Skeletal muscle satellite cell (primary cell): ENCODE data around the gene DRD2. TPM values are rescaled to one million over a fixed set of nuclear protein-coding genes. Genes with fewer than 3 reads are reported as not detected.

ENCODE experiments used
- H3K27me3 ChIP-seq: 2 replicates; pipeline ENCODE4 v1.7.0; 2013; ENCODE audit warnings: low read length; ENCODE audit not compliant: control insufficient read depth, insufficient read depth
- H3K36me3 ChIP-seq: 2 replicates; pipeline ENCODE4 v1.7.0; 2013; ENCODE audit warnings: mild to moderate bottlenecking, control low read depth, low read length; ENCODE audit not compliant: insufficient read depth
- H3K4me1 ChIP-seq: 2 replicates; pipeline ENCODE4 v1.7.0; 2013; ENCODE audit warnings: low read length; ENCODE audit not compliant: control insufficient read depth, insufficient read depth
- H3K4me2 ChIP-seq: 2 replicates; pipeline ENCODE4 v1.7.0; 2013; ENCODE audit warnings: mild to moderate bottlenecking, low read length
- H3K4me3 ChIP-seq: 2 replicates; pipeline ENCODE4 v1.7.0; 2013; ENCODE audit warnings: low read length
- H3K9ac ChIP-seq: 2 replicates; pipeline ENCODE4 v1.7.0; 2013; ENCODE audit warnings: mild to moderate bottlenecking, low read depth, low read length, moderate library complexity
- H3K9me3 ChIP-seq: replicated peaks from 2 replicates; pipeline ENCODE4 v1.7.0; 2013; ENCODE audit warnings: mild to moderate bottlenecking, control low read depth, low read length
- small RNA-seq: library from RNA; depleted of rRNA; stranded (forward); fragments of <200 nt; gene quantifications from one replicate; pipeline ENCODE3, GENCODE V24; 2012

Gene DRD2

DNA sequence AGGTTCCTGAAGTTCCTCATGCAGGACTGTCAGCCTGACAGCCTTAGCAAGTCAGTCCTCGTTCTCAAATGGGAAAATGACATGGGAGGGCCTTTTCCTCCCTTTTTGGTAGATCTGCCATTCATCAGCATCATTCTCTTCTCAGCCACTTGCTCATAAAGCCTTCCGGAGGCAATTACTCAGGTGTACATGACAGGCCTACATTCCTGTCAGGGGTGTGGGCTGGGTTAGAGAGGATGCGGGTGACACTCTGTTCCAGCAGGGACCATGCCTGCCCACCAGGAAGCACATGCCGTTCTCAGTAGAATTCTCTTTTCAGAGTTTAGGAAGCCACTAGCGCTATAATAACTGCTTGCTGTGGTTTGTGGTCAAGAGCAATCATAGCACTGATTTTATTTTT, 111.8 kb downstream of the DRD2 start:
- Histone ChIP-seq H3K4me2 (no peak overlapping the region), H3K9ac (no peak overlapping the region), H3K36me3 (peaks cover 12% of the 10 kb centered on the region), H3K9me3 (no peaks in the 10 kb centered on the region), H3K27me3 (no peaks in the 10 kb centered on the region), H3K4me1 (no peaks in the 10 kb centered on the region), H3K4me3 (no peak overlapping the region)

Small RNA genes within 50 kb of the gene (small RNA-seq; reads per million reads assigned to genes)
- not detected for gene MIR4301
